ENCODE data around the gene TSPEAR.

The TSPEAR gene

GRCh38 chr21:44568667-44569556 lies 142.5 kb downstream of the TSPEAR start:
- no peak for TF ChIP-seq CTCF (IDR thresholded peaks at IDR 0.05)

GRCh38 chr21:44568261-44568660 lies 143.1 kb downstream of the TSPEAR start:
- H3K27ac ChIP-seq = no peak overlapping the region
- H3K4me3 ChIP-seq = no peak overlapping the region
- TF ChIP-seq CTCF (IDR thresholded peaks at IDR 0.05) = no peak
- no peak for DNase-seq (ENCODE audit: low spot score)

More at GRCh38 chr21:44568667-44569556, 142.5 kb downstream of the TSPEAR start:
- DNase-seq (ENCODE audit: low spot score) = no peak
- no peak overlapping the region for H3K27ac ChIP-seq
- H3K4me3 ChIP-seq = no peak overlapping the region

GRCh38 chr21:44567481-44568171 lies 143.7 kb downstream of the TSPEAR start:
- no peak for TF ChIP-seq CTCF (IDR thresholded peaks at IDR 0.05)
- H3K4me3 ChIP-seq = no peak overlapping the region
- DNase-seq (ENCODE audit: low spot score) = no peak
- H3K27ac ChIP-seq = no peak overlapping the region

GRCh38 chr21:44566403-44566802 lies 145.0 kb downstream of the TSPEAR start:
- TF ChIP-seq CTCF (IDR thresholded peaks at IDR 0.05) = no peak
- no peak overlapping the region for H3K27ac ChIP-seq
- DNase-seq (ENCODE audit: low spot score) = no peak
- H3K4me3 ChIP-seq = no peak overlapping the region

- no peak for TF ChIP-seq CTCF (IDR thresholded peaks at IDR 0.05)
- no peak for DNase-seq (ENCODE audit: low spot score)
- H3K4me3 ChIP-seq = no peak overlapping the region
- H3K27ac ChIP-seq = no peak overlapping the region
Observed at GRCh38 chr21:44564886-44565598, 146.3 kb downstream of the TSPEAR start.

- DNase-seq (ENCODE audit: low spot score) = no peak
- TF ChIP-seq CTCF (IDR thresholded peaks at IDR 0.05) = no peak
- Histone ChIP-seq H3K4me3 (no peak overlapping the region), H3K27ac (no peak overlapping the region)
Observed at GRCh38 chr21:44564099-44564498, 147.3 kb downstream of the TSPEAR start.
